ENCODE results near the gene MIER1.
"Not testable (repeated sequence)": the region's sequence is repeated elsewhere in the genome, so short reads cannot be mapped to it uniquely, and the experiment has no call there.

The MIER1 gene

GRCh38 chr1:66924756-66925557 lies at the start of gene MIER1, which contains the start of gene DNAI4:
TSS of gene MIER1 (plus strand) at chr1:66924990. CDS start at chr1:66925029, 39 bp downstream.
TSS of gene DNAI4 (minus strand) at chr1:66924856. CDS start at chr1:66924831, 25 bp downstream.
- peak; percentile 96 for DNase-seq (ENCODE audit: low read depth)

- DNase-seq (ENCODE audit: low read depth) = no peak
These were observed 48.1 kb upstream of the MIER1 start for GRCh38 chr1:66876664-66877063.

DNA sequence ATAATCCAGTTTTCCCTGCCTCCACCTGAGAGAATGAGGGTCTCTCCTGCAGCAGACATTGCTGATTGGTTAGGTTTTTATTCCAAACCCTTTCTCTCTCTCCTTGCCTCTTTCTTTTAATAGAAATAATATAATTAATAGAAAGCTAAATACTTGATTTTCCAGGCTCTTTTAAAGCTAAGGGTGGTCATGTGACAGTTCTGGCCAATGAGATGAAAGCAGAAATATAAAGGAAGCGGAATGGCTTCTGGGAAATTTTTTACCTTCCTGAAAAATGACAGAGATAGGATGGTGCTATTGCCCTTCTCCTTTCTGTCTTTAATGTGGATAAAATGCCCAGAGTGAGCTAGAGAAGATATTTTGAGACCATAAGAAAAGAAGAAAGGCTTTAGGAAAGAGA lies 35.8 kb upstream of the MIER1 start:
- no peak for DNase-seq (ENCODE audit: low read depth)

DNA sequence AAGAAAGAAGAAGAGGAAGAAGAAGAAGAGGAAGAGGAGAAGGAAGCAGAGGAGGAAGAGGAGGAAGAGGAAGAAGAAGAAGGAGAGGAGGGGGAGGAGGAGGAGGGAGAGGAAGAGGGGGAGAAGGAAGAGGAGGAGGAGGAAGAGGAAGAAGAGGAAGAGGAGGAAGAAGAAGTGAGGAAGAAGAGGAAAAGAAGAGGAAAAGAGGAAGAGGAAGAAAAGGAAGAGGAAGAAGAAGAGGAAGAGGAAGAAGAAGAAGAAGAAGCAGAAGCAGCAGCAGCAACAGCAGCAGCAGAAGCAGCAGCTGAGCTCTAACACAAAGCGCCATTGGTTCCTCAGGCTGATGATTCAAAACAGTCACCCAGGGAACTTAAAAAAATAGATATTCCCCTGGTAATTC lies 34.2 kb upstream of the MIER1 start:
- no peak for DNase-seq (ENCODE audit: low read depth)

GRCh38 chr1:66893712-66894111 lies 31.1 kb upstream of the MIER1 start:
- no peak for DNase-seq (ENCODE audit: low read depth)

DNA sequence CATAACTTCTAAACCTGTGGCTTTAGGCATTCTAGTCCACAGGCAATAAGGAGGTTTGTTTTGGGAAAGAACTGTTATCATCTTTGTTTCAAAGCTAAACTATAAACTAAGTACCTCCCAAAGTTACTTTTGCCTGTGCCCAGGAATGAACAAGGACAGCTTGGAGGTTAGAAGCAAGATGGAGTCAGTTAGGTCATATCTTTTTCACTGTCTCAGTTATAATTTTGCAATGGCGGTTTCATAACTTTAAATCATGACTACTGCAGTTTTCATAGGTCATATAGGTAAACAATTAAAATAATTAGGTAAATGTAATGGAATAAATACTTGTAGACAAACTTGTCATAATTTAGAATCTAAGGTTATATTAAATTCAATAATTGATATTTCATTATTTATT lies 9.6 kb upstream of the MIER1 start:
- not testable (repeated sequence) for DNase-seq (ENCODE audit: low read depth)

DNA sequence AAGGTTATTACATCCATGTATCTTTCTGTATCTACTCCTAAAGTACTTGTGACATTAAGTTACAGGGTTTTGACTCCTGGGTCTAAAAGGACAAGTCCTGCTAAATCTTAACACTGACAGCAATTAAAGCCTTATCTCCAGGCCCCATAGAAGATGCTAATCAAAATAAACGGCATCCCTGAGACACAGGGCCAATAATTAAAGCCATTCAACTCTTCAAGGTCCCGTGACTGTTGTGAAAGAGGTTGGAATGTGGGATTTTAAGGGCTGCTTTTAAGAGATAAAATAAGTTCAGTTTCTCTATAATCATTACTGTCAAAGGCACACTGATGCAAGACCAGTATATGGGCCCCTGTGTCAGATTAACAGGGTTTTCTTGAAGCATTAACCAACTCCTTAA lies 8.5 kb upstream of the MIER1 start:
- DNase-seq (ENCODE audit: low read depth) = no peak

DNA sequence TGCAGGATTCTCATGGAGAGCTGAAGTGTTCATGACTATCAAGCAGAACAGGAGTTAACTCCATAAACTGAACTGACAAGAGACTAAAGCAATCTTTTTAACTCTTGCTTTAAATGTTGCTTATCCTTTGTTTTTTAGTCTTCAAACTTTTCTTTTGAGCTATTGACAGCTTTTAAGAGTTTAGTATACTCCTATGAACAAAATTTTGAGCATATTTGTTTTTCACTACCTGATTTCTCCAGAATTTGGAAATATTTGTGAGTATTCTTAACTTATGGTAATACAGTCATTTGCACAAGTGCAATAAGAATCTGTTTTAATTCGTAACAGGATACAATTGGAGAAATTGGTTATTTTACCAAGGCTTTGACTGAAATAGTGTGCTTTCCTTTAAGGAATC lies 7.3 kb upstream of the MIER1 start:
- no peak for DNase-seq (ENCODE audit: low read depth)

GRCh38 chr1:66919063-66919462 lies 5.7 kb upstream of the MIER1 start:
- DNase-seq (ENCODE audit: low read depth) = no peak

DNA sequence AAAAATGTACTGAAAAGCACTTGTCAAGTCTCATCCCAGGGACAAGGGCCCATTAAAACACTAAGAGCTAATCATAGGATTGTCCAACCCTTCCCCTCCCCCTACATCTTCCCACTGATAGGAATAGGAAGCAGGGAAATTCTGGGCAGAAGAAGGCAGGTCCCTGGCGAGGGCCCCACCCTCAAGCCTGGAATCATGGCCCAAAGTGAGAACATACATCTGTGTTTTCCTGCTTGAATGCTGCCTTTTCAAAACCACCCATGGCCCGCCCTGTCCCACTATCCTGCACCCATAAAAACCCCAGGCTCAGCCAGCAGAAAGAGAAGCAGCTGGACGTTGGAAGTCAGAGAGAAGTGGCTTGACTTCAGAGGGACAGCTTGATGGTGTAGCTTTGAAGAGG lies 5.0 kb upstream of the MIER1 start:
- no peak for DNase-seq (ENCODE audit: low read depth)

DNA sequence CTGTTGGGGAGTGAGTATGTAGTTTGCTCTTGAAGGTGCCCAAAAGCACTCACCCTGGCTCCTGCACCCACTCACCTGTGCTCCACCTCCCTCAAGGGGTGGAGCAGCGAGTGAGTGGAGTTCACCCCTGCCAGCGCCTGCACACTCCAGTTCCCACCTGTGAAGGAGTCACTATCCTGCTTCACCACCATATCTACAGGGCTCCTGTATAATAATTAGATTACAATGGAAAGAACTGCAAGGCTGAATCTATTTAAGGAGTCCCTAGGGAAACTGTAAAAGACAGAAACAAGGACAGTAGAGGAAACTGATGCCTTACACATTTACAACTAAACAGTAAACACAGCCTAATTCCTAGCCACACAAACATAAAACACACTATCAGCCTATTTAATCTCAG lies 4.2 kb upstream of the MIER1 start:
- DNase-seq (ENCODE audit: low read depth) = no peak

GRCh38 chr1:66925558-66925910 lies 744 bp downstream of the MIER1 start:
- DNase-seq (ENCODE audit: low read depth) = no peak

GRCh38 chr1:66925944-66926343 lies 1.2 kb downstream of the MIER1 start:
- DNase-seq (ENCODE audit: low read depth) = no peak

DNA sequence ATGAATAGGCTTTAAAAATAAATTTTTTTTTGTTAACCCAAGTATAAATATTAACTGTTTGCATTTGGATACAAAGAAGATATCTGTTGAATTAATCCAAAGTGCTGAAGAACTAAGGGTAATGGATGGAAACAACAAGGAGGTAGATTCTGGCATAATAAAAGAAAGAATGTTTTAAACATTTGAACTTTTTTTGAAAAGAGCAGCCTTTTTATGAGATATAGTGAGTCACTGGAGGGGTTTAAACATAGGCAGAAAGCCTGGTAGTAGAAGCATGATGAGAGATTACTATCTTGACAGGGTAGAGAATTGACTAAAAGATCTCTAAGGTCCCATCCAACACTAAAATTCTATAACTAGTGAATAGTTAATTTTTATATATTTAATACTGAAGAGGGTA lies 2.7 kb downstream of the MIER1 start:
- DNase-seq (ENCODE audit: low read depth) = no peak

DNA sequence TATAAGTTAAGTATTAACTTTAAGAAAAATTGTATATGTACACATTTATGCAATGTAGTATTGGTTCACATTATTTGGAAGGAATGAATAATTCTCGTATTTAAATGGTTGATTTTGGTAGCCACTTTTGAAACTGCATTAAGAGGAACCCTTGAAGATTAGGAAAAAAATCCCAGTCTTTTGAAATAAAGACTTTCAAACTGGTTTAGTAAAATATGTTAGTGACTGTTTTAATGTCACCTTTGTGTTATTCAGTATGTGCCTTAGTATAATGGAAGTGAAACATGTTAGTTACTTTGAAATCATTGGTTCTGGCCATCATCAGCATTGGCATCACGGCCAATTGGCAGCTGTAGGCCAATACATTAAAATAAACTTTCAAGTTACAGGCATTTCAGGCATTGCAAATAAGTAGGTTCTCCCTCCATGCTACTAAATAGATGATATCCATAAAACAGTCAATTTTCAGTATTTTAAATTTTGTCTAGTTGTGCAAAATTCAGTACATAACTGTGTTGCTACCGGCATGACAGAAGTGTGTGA lies 4.4 kb downstream of the MIER1 start:
- no peak for DNase-seq (ENCODE audit: low read depth)

DNA sequence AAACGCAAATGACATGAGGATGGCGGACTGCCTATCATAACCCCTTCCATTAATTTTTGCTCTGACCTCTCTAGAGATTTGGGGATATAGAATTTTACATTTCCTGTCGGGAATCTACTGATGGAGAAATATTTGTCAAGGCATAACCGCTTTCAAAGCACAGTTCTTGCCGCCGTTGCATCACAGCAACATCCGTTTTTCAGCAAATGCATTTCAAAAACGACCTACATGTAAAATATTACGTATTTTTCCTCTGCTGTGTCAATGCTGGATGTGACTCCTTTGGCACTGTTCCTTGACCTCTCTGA lies 4.9 kb downstream of the MIER1 start:
- DNase-seq (ENCODE audit: low read depth) = no peak

DNA sequence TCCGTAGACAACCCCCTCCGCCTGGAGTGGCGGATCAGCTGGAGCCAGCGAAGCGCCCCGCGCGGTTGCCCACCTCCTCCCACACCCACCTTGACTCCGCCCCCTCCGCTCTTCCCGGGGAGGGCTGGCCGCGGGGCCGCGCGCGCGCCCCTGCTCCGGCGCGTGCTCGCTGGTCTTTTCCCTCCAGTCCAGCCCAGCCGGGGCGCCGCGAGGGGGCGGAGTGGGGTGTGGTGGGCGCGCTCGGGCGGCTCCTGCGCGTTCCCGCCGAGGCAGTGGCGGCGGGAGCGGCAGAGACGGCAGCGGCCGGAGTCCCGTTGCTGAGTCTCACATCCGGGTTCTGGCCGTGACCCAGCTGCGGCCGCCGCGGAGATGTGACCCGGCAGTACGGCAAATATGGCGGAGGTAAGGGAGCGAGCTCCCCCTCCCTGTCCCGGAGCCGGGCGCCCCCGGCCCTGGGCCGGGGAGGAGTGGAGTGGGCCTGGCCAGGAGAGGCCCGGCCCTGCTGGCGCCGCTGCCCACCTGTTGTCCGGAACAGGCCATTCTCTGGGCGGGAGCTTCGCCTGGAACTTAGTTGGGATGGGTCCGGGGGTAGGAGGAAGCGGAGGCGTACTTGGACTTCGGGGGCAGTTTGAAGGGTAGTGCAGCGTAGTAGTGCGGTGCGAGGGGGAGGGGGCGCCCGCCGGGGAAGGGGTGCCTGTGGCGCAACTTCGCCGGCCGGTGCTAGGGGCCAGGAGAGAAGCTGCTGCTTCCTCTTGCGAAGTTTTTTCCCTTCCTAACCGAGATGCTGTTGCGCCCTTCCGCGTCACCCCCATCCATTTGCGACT lies 5.4 kb downstream of the MIER1 start:
- peak; percentile 89 for DNase-seq (ENCODE audit: low read depth)

GRCh38 chr1:66930823-66931174 lies 6.0 kb downstream of the MIER1 start:
- DNase-seq (ENCODE audit: low read depth) = no peak

GRCh38 chr1:66931590-66931989 lies 6.8 kb downstream of the MIER1 start:
- DNase-seq (ENCODE audit: low read depth) = no peak

- no peak for DNase-seq (ENCODE audit: low read depth)
These were observed 7.5 kb downstream of the MIER1 start for GRCh38 chr1:66932291-66932690.

DNA sequence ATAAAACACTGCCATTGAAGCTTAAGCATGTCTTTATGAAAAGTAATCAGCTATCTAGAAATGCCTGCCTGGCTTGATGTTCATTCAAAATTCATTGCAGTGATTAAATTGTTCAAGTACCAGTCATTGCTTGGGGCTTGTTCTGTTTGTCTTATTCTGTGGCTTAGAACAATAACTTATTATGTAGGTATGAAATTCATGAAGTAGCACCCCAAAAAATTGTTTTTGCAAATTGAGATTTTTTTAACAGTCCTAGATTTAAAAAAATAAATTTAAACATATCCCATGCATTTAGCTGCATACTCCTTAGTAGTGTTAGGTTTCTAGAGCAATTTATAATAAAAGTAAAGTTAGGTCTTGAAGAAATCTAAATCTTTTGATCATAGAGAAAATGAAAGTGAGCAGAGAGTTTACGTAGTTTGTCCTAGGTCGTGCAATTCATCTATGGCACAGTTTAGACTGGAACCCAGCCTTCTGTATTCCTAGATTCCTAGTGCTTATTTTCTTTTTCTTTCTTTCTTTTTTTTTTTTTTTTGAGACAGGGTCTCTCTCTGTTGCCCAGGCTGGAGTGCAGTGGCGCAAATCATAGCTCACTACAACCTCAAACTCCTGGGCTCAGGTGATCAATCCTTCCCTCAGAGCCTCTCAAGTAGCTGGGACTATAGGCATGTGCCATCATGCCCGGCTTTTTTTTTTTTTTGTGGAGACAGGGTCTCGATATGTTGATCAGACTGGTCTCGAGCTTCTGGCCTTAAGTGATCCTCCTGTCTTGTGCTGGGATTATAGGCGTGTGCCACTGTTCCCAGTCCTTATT lies 9.3 kb downstream of the MIER1 start:
- DNase-seq (ENCODE audit: low read depth) = no peak

DNA sequence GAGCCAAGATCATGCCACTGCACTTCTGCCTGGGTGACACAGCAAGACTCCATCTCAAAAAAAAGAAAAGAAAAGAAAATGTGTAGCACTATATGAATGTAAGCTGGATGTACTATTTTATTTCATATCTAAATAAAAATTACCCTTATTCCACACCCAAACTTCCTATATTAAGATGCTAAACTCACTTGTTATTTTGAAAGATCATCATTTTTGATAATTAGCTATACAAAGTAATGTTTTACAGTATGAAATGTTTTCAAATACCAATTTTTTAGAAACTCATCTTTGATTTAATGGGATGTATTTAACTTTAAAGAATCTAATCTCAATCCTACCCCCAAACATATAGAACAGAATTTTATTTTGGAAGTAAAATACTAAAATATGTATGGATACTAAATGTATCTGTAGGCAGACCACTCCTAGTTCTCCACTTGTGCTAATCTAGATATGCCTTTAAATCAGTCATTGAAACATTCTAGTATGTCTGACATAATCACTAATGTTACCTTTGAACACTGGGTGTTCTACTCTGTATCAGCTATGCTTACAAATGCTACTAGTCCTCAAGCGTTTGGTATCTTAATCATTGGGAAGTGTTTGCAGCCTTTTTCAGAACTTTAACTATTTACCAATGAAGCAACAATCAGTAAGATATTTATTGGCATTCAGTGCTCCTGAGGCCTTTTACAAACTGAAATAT lies 12.9 kb downstream of the MIER1 start:
- no peak for DNase-seq (ENCODE audit: low read depth)
